SU-DHL-6 (cell line): ENCODE data around the gene CDK14.

Source experiments
- H2AFZ ChIP-seq: fragments of 200-600 bp; sonication (generic); 2 replicates; pipeline ENCODE4 v1.6.1; 2014; ENCODE audit warnings: low read depth, mild to moderate bottlenecking, moderate library complexity, mixed read lengths, antibody characterized with exemption, low read length; ENCODE audit not compliant: severe bottlenecking
- H3F3A ChIP-seq: fragments of 200-600 bp; shearing (Covaris generic); 2 replicates; pipeline ENCODE4 v1.6.0; 2016; ENCODE audit warnings: antibody characterized with exemption, mild to moderate bottlenecking; ENCODE audit not compliant: insufficient read depth
- H3K27ac ChIP-seq: fragments of 200-600 bp; sonication (generic); 2 replicates; pipeline ENCODE4 v1.5.1; 2016; ENCODE audit warnings: low read depth, mild to moderate bottlenecking, low read length, moderate library complexity, mixed read lengths
- H3K27me3 ChIP-seq: fragments of 200-600 bp; sonication (generic), shearing (Covaris generic); 2 replicates; pipeline ENCODE4 v1.6.0; 2014; ENCODE audit warnings: mild to moderate bottlenecking, low read length
- H3K36me3 ChIP-seq: fragments of 200-600 bp; sonication (generic); 2 replicates; pipeline ENCODE4 v1.6.1; 2014; ENCODE audit warnings: mild to moderate bottlenecking, low read length, mixed read lengths
- H3K4me2 ChIP-seq: fragments of 300-600, 200-600 bp; shearing (Covaris generic), sonication (generic); 2 replicates; pipeline ENCODE4 v1.6.0; 2014; ENCODE audit warnings: low read length, low read depth, mild to moderate bottlenecking; ENCODE audit not compliant: poor library complexity, severe bottlenecking
- H3K4me3 ChIP-seq: fragments of 200-600 bp; sonication (generic); 2 replicates; pipeline ENCODE4 v1.5.1; 2014; ENCODE audit warnings: antibody characterized with exemption, low read length, mild to moderate bottlenecking, mixed read lengths; ENCODE audit not compliant: insufficient read depth, poor library complexity, severe bottlenecking
- H3K79me2 ChIP-seq: fragments of 200-600 bp; sonication (generic); 2 replicates; pipeline ENCODE4 v1.6.1; 2014; ENCODE audit warnings: mild to moderate bottlenecking, low read length, moderate library complexity; ENCODE audit not compliant: insufficient read depth
- H3K9ac ChIP-seq: fragments of 200-600 bp; sonication (generic); 2 replicates; pipeline ENCODE4 v1.7.0; 2014; ENCODE audit warnings: mild to moderate bottlenecking, low read length
- H3K9me2 ChIP-seq: fragments of 200-600 bp; sonication (generic); replicated peaks from 2 replicates; pipeline ENCODE4 v1.6.1; 2014; ENCODE audit warnings: low read length; ENCODE audit not compliant: insufficient read depth
- H3K9me3 ChIP-seq: fragments of 200-600 bp; sonication (generic); 2 replicates; pipeline ENCODE4 v1.6.1; 2014; ENCODE audit warnings: low read length, mixed read lengths; ENCODE audit not compliant: insufficient read depth
- H4K20me1 ChIP-seq: fragments of 200-600 bp; sonication (generic); 2 replicates; pipeline ENCODE4 v1.6.1; 2014; ENCODE audit warnings: low read depth, mild to moderate bottlenecking, antibody characterized with exemption, low read length, moderate library complexity, mixed read lengths
- CTCF ChIP-seq: fragments of 200-600 bp; sonication (generic); IDR thresholded peaks from one replicate; pipeline ENCODE4 v1.5.1; 2017; ENCODE audit warnings: antibody characterized with exemption, mild to moderate bottlenecking, low read length, moderate library complexity; ENCODE audit not compliant: insufficient read depth, poor library complexity, severe bottlenecking
- EZH2phosphoT487 ChIP-seq: fragments of 200-600 bp; sonication (generic), shearing (Covaris generic); conservative IDR thresholded peaks from 2 replicates; pipeline ENCODE4 v1.6.1; 2018; ENCODE audit warnings: mild to moderate bottlenecking, antibody characterized with exemption, low read length, moderate library complexity, mixed read lengths

The CDK14 gene

GRCh38 chr7:90597563-90598253 lies 1.6 kb downstream of the CDK14 start:
- Histone ChIP-seq H3K27ac (no peak overlapping the region), H3K79me2 (no peaks in the 10 kb centered on the region), H3K9me2 (no peaks in the 10 kb centered on the region), H4K20me1 (0 out of 2 replicates have a peak, but pooled peaks cover 7% of the 10 kb centered on the region), H3K36me3 (no peaks in the 10 kb centered on the region), H3K9me3 (no peaks in the 10 kb centered on the region), H3K9ac (peak overlapping the region; percentile 63; the same call in 1 of the 2 replicates), H3K4me2 (peak overlapping the region; percentile 73), H2AFZ (no peak overlapping the region), H3K27me3 (no peaks in the 10 kb centered on the region), H3K4me3 (peak overlapping the region; percentile 67), H3F3A (peaks cover 15% of the 10 kb centered on the region)
- TF ChIP-seq EZH2phosphoT487 = no peak
- TF ChIP-seq CTCF = no peak

GRCh38 chr7:90599038-90599437 lies 2.9 kb downstream of the CDK14 start:
- Histone ChIP-seq H3K79me2 (no peaks in the 10 kb centered on the region), H3K27me3 (no peaks in the 10 kb centered on the region), H3F3A (peaks cover 15% of the 10 kb centered on the region), H3K9me3 (no peaks in the 10 kb centered on the region), H3K4me2 (no peak overlapping the region), H3K9ac (no peak overlapping the region), H3K4me3 (no peak overlapping the region), H3K27ac (no peak overlapping the region), H3K36me3 (no peaks in the 10 kb centered on the region), H3K9me2 (no peaks in the 10 kb centered on the region), H2AFZ (no peak overlapping the region), H4K20me1 (0 out of 2 replicates have a peak, but pooled peaks cover 8% of the 10 kb centered on the region)
- TF ChIP-seq CTCF (no peak), EZH2phosphoT487 (no peak)

GRCh38 chr7:90599892-90600555 lies 3.9 kb downstream of the CDK14 start:
- Histone ChIP-seq H2AFZ (no peak overlapping the region), H3K27me3 (no peaks in the 10 kb centered on the region), H3K79me2 (no peaks in the 10 kb centered on the region), H3K27ac (no peak overlapping the region), H3F3A (peaks cover 11% of the 10 kb centered on the region), H3K9ac (no peak overlapping the region), H3K9me3 (no peaks in the 10 kb centered on the region), H3K36me3 (no peaks in the 10 kb centered on the region), H4K20me1 (0 out of 2 replicates have a peak, but pooled peaks cover 8% of the 10 kb centered on the region), H3K4me3 (no peak overlapping the region), H3K9me2 (no peaks in the 10 kb centered on the region), H3K4me2 (no peak overlapping the region)
- TF ChIP-seq EZH2phosphoT487 (no peak), CTCF (no peak)
